PC-3 (cell line): Measurements from ENCODE around the gene ITFG2.

Source experiments
- EZH2 ChIP-seq: fragments of 300-600 bp; sonication (generic); IDR thresholded peaks from one replicate; pipeline ENCODE4 v1.6.1; 2017; ENCODE audit warnings: antibody characterized with exemption, mild to moderate bottlenecking, low read length; ENCODE audit not compliant: unreplicated experiment
- EZH2phosphoT487 ChIP-seq: fragments of 300-600 bp; sonication (generic); IDR thresholded peaks from 2 replicates; pipeline ENCODE4 v1.6.1; 2018; ENCODE audit warnings: mild to moderate bottlenecking, antibody characterized with exemption, low read length, borderline replicate concordance
- TF ChIP-seq, protein P1 (sequence below): fragments of 300-600 bp; sonication (generic); conservative IDR thresholded peaks from 2 replicates; pipeline ENCODE4 v1.5.1; 2017; ENCODE audit warnings: antibody characterized with exemption, low read depth, mild to moderate bottlenecking, low read length

DNA sequence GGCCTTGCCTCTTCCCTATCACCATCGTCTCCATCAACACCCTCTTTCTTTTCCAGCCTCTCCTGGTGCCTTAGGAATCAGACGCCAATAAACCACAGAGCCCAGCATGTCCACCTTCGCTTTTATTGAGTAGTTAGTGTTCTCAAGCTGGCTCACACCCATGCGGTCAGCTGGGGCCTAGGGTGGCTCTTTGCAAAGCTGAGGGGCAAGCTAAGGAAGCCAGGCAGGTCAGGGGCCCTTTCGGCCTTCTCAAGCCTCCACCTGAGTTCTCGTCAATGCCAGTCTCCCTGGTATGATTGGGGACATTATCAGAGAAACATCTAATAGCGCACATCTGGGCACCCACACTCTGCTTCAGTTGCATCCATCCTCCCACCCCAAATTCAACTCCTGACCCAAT is 45.1 kb downstream of the ITFG2 start:
- no peak for TF ChIP-seq EZH2phosphoT487
- TF ChIP-seq, protein P1, sequence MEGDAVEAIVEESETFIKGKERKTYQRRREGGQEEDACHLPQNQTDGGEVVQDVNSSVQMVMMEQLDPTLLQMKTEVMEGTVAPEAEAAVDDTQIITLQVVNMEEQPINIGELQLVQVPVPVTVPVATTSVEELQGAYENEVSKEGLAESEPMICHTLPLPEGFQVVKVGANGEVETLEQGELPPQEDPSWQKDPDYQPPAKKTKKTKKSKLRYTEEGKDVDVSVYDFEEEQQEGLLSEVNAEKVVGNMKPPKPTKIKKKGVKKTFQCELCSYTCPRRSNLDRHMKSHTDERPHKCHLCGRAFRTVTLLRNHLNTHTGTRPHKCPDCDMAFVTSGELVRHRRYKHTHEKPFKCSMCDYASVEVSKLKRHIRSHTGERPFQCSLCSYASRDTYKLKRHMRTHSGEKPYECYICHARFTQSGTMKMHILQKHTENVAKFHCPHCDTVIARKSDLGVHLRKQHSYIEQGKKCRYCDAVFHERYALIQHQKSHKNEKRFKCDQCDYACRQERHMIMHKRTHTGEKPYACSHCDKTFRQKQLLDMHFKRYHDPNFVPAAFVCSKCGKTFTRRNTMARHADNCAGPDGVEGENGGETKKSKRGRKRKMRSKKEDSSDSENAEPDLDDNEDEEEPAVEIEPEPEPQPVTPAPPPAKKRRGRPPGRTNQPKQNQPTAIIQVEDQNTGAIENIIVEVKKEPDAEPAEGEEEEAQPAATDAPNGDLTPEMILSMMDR: no peak
- TF ChIP-seq EZH2: no peak
